Measurements from ENCODE around the gene RPS27L. TPM values are rescaled to one million over a fixed set of nuclear protein-coding genes. Genes with fewer than 3 reads are reported as not detected.

Gene RPS27L
- total and polyA plus RNA-seq, 9 of the 15 experiments (the other 6 are each of a cell fraction or from before 2014, with no cell fraction given): 72.2 to 382 (median 116) TPM

DNA sequence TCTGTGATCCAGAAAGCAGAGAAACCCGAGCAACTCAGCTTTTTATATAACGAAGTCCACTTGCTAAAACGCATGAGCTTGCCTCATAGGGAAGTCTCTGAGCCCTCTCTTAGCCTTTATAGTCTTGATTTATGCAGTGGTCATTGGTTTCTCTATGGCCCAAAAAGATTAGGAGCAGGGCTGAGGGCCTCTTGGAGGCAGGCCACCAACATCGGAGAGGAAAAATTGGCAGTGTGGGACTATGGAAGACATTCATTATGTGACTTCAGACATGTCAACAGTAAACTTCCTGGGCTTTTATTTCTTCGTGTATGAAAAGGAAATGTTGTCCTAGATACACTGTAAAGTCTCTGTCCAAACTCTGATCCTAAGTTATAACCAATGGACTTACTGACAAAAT, 45.6 kb upstream of the RPS27L start (continued):
- TF ChIP-seq PBX2 (CRISPR knock-in tag; IDR thresholded peaks at IDR 0.05; ENCODE audit: low read depth) (no peak), PBX2 (tag; conservative IDR thresholded peaks at IDR 0.05; ENCODE audit: low read depth) (peak; percentile 88), CEBPG (CRISPR knock-in tag; IDR thresholded peaks at IDR 0.05) (no peak), CEBPG (tag; conservative IDR thresholded peaks at IDR 0.05 in 1 of 2, IDR thresholded peaks at IDR 0.05 in 1 of 2) (no peak), NFIC (IDR thresholded peaks at IDR 0.05) (no peak), THRA (IDR thresholded peaks at IDR 0.05) (no peak), ZNF79 (CRISPR knock-in tag; IDR thresholded peaks at IDR 0.05; ENCODE audit: low read depth) (no peak), ZBED1 (IDR thresholded peaks at IDR 0.05) (no peak), RAD21 (CRISPR knock-in tag; conservative IDR thresholded peaks at IDR 0.05 in 1 of 2, IDR thresholded peaks at IDR 0.05 in 1 of 2) (no peak), BHLHE40 (IDR thresholded peaks at IDR 0.05; ENCODE audit: low read length) (no peak), SOX6 (IDR thresholded peaks at IDR 0.05) (no peak), SLC30A9 (CRISPR knock-in tag; IDR thresholded peaks at IDR 0.05) (no peak), ZFX (CRISPR knock-in tag; IDR thresholded peaks at IDR 0.05) (peak; percentile 31; the same call in 1 of the 2 replicates), ETS2 (tag; IDR thresholded peaks at IDR 0.05; ENCODE audit: borderline replicate concordance, poor library complexity, severe bottlenecking) (no peak), ARID3B (CRISPR knock-in tag; IDR thresholded peaks at IDR 0.05; ENCODE audit: borderline replicate concordance) (no peak), VEZF1 (CRISPR knock-in tag; IDR thresholded peaks at IDR 0.05) (peak; percentile 35; the same call in 1 of the 2 replicates)
- TF ChIP-seq, protein P1, sequence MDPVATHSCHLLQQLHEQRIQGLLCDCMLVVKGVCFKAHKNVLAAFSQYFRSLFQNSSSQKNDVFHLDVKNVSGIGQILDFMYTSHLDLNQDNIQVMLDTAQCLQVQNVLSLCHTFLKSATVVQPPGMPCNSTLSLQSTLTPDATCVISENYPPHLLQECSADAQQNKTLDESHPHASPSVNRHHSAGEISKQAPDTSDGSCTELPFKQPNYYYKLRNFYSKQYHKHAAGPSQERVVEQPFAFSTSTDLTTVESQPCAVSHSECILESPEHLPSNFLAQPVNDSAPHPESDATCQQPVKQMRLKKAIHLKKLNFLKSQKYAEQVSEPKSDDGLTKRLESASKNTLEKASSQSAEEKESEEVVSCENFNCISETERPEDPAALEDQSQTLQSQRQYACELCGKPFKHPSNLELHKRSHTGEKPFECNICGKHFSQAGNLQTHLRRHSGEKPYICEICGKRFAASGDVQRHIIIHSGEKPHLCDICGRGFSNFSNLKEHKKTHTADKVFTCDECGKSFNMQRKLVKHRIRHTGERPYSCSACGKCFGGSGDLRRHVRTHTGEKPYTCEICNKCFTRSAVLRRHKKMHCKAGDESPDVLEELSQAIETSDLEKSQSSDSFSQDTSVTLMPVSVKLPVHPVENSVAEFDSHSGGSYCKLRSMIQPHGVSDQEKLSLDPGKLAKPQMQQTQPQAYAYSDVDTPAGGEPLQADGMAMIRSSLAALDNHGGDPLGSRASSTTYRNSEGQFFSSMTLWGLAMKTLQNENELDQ (CRISPR knock-in tag; IDR thresholded peaks at IDR 0.05; ENCODE audit: borderline replicate concordance): no peak

Data from K562 (cell line).